ENCODE measurements around the gene GLG1. TPM values are rescaled to one million over a fixed set of nuclear protein-coding genes. Genes with fewer than 3 reads are reported as not detected.

GLG1 gene
- total and polyA plus RNA-seq, 2 donors (not counting 3 experiments of a cell fraction or from before 2014, with no cell fraction given) = 86.3 to 165 TPM

GRCh38 chr16:74601126-74601871 lies 5.6 kb downstream of the GLG1 start:
- Histone ChIP-seq H3K27ac (ENCODE audit: insufficient read depth, low read depth, low read length) (no peak overlapping the region), H3K4me3 (replicated peaks in 1 of 3; ENCODE audit: insufficient read depth in 1 of 3, low read depth in 1 of 3, low read length in 3 of 3) (no peak overlapping the region), H3K9me1 (replicated peaks; ENCODE audit: control insufficient read depth, extremely low read depth, insufficient read depth, low read length) (peaks cover 3% of the 10 kb centered on the region), H3K27me3 (ENCODE audit: control insufficient read depth in 2 of 2, insufficient read depth in 2 of 2, low read length in 2 of 2) (no peaks in the 10 kb centered on the region), H3K4me1 (ENCODE audit: control insufficient read depth, extremely low read depth, insufficient read depth, low read length) (peaks cover 32% of the 10 kb centered on the region), H3K79me2 (ENCODE audit: control insufficient read depth, insufficient read depth, low read length) (peaks cover 88% of the 10 kb centered on the region), H4K20me1 (replicated peaks; ENCODE audit: control insufficient read depth, extremely low read depth, insufficient read depth, low read length) (no peaks in the 10 kb centered on the region), H3K4me2 (ENCODE audit: insufficient read depth, low read length) (peak overlapping the region; percentile 53), H3K9ac (replicated peaks; ENCODE audit: extremely low read depth, insufficient read depth, low read length) (no peak overlapping the region), H3K9me3 (replicated peaks; ENCODE audit: control insufficient read depth, insufficient read depth, low read length) (no peaks in the 10 kb centered on the region), H3K36me3 (ENCODE audit: control insufficient read depth in 2 of 2, extremely low read depth in 1 of 2, insufficient read depth in 2 of 2, low read length in 2 of 2) (peaks cover 0 to 2% of the 10 kb centered on the region in 2 experiments), H2AFZ (ENCODE audit: low read depth, low read length) (no peak overlapping the region)
- BruUV-seq (replicated peaks) = no TSS peak
- FAIRE-seq (peak; percentile 8), DNase-seq (ENCODE audit: low read depth, low spot score) (peak; percentile 13)
- POLR2A ChIA-PET = no interaction called here
- intact Hi-C loops (cut with micrococcal nuclease) (no loop called here), dilution Hi-C loops (cut with MboI; ENCODE audit: extremely low pct_ligation_motif_present, low sequenced_read_pairs) (no loop called here)
- TF ChIP-seq MYC (IDR thresholded peaks at IDR 0.05; ENCODE audit: low read depth, low read length) = no peak
- TF ChIP-seq MAX (IDR thresholded peaks at IDR 0.05; ENCODE audit: insufficient read depth, insufficient read length) = no peak
- TF ChIP-seq EZH2 (IDR thresholded peaks at IDR 0.05; ENCODE audit: borderline replicate concordance, low read depth, low read length, severe bottlenecking) = no peak
- TF ChIP-seq POLR2A (IDR thresholded peaks at IDR 0.05; ENCODE audit: low read depth, low read length) = no peak
- no peak for TF ChIP-seq POLR2AphosphoS5 (IDR thresholded peaks at IDR 0.05; ENCODE audit: insufficient read depth, low read depth, low read length)
- TF ChIP-seq JUN (IDR thresholded peaks at IDR 0.05; ENCODE audit: borderline replicate concordance, insufficient read depth, insufficient read length, low read depth) = no peak
- no peak for TF ChIP-seq FOS (IDR thresholded peaks at IDR 0.05; ENCODE audit: borderline replicate concordance, insufficient read depth, low read length)
- no peak for TF ChIP-seq GATA2 (IDR thresholded peaks at IDR 0.05; ENCODE audit: insufficient read depth, insufficient read length, low read depth, low read length)
- TF ChIP-seq CTCF (IDR thresholded peaks at IDR 0.05; ENCODE audit: extremely low read depth in 1 of 2, insufficient read depth in 1 of 2, low read depth in 1 of 2, low read length in 2 of 2) = no peak
- CTCF ChIA-PET = no interaction called here

Measured in endothelial cell of umbilical vein (primary cell).